Measurements from ENCODE around the gene CCDC172. TPM values are rescaled to one million over a fixed set of nuclear protein-coding genes. Genes with fewer than 3 reads are reported as not detected.

CCDC172 gene, protein sequence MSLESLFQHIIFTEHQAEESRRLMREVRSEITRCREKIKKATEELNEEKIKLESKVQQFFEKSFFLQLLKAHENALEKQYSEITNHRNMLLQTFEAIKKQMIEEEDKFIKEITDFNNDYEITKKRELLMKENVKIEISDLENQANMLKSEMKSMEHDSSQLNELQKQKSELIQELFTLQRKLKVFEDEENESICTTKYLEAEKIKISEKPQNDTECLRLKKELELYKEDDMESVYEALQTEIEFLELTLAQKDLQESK
- not detected in 2 replicates for total RNA-seq (2014; rRNA removed; shearing (Covaris generic))

DNA sequence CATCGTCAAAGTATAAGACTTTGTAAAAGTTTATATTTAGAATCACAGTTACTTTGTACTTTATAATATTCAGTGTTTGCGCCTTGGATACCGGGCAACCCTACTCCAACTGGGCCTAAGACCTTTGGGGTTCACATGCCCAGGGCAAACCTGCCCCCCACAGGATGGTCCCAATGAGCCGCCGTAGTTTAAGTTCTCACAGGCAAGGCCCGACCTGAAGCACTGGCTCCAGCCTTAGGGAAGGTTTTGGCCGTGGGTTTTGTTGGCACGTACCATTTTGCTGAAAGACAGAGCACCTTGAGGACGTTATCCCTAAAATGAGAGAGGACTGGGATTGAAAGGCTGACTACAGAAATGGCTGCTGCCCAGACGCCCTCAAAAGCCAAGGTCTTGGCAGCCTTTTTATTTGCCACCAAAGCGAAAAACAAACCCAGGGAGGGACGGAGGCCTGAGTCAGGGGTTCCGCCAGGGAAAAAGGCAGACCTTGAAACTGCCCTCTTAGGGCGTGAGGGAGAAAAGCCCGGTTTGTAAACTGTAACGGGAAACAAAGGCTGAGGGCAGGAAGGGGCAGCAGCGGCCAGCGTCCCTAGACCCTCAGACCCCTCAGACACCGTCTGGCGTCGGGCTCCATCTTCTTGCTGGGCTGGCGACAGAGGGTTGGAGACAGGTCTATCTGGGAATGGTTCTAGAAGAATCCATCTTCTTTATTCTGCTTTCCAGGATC is at the start of gene CCDC172:
TSS of gene CCDC172 (plus strand) at position 222 of the 724 bp plus-strand sequence. CDS start 564 bp downstream, outside the sequence.
- DNase-seq (ENCODE audit: low spot score): no peak

DNA sequence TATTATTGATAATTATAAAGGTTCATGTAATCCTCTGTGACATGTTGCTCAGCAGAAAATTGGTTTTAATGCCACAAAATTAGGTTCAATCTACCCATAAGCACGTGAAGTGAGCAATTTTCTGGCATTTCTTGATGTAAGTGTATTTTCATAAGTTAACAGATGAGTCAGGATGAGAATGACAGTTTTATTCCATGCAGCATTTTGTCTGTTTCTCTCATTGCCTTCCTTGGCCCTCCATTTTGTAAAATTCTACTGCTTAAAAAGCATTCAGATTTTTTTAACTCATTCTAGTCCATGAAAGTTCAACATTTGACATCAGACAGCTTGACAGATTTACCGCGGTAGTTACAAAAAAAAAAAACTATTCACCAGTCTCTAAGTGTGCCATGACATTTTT is 47.3 kb upstream of the CCDC172 start:
- DNase-seq (ENCODE audit: low spot score): no peak

DNA sequence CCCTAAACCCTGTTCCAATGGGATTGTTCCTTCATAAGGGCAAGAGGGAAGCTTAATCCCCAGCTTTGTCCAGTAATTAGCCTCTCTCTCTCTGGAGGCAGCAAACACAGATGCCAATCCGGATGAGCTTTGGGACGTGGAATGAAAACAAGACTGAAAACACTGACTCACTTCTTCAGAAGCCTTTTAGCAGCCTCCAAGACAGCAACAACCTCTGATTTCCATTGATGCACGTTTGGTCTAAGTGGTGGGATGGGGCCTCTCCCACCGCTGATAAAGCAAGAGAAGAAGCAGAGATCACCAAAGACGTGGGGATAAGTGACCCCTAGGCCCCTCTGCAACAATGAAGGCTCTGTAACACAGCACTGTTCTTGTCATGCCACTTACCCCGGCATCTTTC is 45.4 kb upstream of the CCDC172 start:
- no peak for DNase-seq (ENCODE audit: low spot score)

DNA sequence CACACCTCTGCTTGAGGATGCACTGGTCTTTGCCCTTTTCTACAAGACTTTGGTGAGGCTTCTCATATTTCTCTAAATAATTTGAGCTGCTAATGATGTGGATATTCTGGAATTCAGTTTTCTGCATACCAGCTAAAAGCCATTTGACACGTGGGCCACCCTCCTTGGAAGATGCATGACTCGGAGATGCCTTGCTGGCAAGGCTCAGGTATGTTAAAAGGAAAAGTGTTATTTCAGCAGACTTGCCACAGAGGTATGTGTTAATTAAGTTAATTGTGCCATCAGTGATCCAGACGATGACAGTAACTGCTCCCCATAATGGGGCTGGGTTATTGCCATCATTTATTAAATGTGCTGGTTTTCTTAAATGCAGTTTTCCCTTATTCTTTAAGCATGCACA is 42.5 kb upstream of the CCDC172 start:
- DNase-seq (ENCODE audit: low spot score): no peak

DNA sequence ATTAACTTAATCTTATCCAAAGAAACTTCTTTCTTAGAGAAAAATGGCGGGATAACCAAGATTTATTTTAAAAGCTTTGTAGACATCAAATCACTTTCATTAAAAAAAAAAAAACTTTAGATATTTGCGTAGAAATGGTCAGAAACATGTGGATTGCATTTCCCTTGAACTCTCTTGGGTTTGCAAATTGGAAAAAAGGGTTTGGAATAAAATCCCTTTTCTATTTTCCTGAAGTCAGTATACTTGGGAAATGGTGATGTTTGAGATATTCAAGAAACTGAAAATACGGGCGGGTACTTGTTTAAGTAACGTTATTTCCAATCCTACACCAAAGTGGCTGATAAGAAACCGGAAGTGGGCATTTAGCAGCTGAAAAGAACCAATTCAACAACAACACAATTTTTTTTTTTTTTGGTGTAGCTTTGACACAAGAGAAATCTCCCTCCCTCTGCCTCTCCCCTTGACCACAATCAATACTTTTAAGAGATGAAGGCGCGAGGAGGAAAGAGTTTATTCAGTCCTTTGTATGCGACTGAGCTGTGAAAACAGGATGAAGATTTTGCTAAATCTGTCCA is 37.5 kb upstream of the CCDC172 start:
- DNase-seq (ENCODE audit: low spot score): no peak

DNA sequence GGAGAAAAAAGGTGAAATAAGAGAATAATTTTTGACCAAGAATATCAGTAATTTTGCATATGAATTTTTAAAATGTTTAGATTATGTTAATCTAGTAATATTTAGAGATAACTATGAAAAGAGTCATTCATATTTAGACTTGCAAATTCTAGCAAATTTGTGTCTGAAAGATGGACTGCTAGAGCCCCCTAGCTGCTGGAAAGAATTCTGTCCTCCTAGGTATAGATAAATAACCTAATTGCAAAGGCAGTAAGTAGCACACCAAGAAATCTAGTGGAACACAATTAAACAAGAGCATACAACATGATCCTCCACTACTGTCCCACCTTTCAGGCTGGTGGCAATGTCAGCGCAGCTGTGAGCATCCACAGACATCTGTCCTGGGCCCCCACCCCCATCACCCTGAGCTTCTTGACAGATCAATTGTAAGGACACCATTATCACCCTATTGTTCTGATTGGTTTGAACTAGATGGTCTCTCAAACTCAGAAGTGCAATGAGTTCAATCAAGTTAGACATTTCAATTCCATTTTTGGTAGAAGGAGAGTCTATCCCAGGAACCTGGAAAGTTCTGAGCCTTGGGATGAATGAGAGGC is 36.2 kb upstream of the CCDC172 start:
- peak; percentile 38 for DNase-seq (ENCODE audit: low spot score)

DNA sequence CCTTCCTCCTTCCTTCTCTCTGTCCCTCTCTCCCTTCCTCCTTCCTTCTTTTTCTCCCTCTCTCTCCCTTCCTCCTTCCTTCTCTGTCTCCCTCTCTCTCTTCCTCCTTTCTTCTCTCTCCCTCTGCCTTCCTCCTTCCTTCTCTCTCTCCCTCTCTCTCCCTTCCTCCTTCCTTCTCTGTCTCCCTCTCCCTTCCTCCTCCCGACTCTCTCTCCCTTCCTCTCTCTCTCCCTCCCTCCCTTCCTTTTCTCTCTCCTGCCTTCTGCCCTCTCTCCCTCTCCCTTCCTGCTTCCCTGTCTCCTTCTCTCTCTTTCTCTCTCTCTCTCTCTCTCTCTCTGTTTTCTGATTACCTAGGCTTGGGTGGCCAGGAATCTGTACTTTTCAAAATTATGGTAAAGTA is 34.6 kb upstream of the CCDC172 start:
- no peak for DNase-seq (ENCODE audit: low spot score)

DNA sequence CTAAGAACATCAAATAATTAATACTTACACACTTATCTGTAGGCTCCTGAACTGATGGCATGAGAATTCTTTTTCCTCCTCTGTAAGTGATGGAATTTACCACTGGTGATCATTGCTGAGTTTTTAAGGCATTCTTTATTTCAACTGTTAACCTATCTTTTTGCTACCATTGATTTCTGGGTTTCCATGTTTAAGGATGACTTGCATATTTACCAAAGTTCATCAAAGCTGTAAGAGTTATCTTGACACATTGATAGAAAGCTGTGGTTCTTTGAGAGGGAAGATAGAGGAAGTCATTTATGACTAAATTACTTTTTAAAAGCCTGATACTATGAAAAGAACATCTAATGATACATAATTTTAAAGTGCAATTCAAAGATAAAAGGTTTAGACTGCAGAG is 31.8 kb upstream of the CCDC172 start:
- DNase-seq (ENCODE audit: low spot score): no peak

DNA sequence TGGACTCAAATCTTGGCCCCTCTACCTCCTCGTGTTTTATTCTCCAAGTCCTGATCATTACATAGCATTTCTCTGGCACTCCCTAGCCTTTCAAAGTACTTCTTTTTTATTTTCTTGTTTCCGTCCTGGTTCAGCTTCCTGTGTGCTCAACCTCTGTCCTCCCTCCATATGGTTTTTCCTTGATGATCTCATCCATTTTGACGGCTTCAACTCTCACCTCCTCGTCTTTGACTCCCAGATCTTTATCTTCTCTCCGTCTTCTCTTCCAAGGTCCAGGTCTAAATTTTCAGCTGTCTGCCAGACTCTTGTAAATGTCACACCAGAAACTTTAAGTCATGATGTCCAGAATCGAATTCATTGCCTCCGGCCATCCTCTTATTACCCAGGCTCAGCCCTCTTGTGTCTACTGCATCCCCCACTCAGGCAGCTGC is 27.9 kb upstream of the CCDC172 start:
- DNase-seq (ENCODE audit: low spot score): peak; percentile 1

DNA sequence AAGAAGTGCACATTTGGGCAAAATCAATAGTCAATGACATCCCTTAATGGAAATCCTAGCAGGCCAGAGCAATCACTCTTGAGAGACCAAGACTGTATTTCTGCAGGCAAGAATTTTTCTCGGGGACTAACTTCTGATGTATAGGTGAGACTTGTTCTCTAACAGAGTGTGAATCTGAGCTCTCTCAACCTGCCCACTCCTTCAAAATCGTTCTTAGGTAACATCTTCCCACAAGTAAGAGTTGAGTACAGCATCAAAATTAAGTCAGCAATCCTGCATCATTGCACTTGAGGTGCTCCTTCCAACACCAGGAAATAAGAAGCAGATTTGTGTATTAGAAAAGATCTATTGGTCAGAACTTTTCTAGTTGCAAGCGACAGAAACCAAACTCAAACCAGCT is 25.7 kb upstream of the CCDC172 start:
- DNase-seq (ENCODE audit: low spot score): no peak

DNA sequence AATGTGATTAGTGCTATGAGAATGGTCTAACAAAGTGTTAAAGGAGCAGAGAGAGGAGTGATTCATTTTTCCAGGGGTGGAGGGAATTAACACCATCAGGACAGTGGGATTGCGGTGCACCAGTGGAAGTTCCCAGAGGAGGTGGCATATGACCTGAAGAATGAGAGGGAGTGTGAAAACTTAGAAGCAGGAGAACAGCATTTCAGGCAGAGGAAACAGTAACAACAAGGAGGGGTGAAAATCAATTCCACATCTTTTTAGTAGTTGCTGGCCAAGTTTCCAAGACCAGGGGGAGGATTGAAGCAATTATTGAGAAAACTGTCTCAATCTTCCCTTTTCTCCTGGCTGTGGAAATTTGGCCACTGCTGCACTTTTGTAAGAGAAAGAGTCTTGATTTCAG is 23.7 kb upstream of the CCDC172 start:
- DNase-seq (ENCODE audit: low spot score): no peak

DNA sequence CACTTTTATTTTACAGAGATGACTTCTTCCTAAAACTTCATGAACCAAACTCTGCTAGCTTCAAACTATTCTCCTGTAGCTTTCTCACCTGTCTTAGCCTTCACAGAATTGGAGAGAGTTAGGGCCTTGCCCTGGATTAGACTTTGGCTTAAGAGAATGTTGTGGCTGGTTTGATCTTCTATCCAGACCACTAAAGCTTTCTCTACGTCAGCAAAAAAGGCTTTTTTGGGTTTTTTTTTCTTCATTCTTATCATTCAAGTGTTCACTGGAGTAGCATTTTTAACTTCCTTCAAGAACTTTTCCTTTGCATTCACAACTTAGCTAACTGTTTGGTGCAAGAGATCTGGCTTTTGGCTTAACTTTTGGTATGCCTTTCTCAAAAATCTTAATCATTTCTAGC is 19.3 kb upstream of the CCDC172 start:
- DNase-seq (ENCODE audit: low spot score): no peak

DNA sequence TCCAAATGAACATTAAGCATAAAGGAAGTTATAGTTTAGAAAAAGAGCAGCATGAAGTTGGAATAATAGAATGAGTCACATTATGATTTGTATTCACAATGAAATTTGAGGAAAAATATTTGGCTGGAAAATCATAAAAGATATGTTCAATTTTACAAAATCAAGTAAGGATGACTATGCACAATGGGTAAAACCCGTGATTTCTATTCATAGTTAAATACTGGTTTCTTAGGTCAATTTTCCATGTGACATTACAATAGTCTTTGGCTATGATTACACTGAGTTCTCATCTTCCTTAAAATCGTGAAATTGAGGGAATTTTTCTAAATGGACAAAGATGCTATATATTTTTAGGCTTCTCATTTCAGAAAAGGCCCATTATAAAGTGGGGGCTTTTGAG is 17.4 kb upstream of the CCDC172 start:
- no peak for DNase-seq (ENCODE audit: low spot score)

DNA sequence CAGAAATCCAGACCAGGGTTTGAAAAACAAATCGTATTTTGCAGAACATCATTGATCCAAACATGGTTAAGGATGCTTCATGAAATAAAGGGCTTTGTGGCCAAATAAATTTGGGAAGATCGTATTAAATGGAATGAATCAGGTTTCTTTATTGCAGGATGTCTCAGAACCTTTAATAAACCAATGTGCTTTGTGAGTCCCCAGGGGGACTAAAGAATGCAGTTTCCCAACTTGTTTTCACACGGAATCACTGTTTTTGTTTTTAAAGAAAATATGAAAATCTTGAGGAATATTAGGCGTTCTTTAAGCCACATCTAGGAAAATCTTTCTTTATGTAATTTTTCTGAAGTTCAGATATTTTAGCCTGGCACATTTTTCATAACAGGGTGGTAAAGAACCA is 16.8 kb upstream of the CCDC172 start:
- DNase-seq (ENCODE audit: low spot score): no peak

DNA sequence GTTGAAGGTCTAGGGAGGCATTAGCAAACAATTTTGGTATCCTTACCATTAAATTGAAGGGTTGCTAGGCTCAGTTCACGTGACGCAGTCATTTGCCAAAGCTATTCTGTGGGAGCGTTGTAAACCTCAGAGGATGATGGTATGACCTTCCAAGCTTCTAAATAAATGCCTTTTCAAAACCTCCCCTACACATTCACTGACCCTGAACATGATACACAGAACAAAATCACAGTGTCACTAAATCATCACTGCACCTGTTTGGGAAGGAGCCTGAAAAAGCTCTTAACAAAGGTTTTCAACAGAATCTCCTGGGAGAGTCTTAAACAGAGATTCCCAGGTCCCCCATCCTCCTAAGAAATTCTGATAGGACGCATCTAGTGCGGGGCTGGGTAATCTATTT is 13.2 kb upstream of the CCDC172 start:
- no peak for DNase-seq (ENCODE audit: low spot score)

DNA sequence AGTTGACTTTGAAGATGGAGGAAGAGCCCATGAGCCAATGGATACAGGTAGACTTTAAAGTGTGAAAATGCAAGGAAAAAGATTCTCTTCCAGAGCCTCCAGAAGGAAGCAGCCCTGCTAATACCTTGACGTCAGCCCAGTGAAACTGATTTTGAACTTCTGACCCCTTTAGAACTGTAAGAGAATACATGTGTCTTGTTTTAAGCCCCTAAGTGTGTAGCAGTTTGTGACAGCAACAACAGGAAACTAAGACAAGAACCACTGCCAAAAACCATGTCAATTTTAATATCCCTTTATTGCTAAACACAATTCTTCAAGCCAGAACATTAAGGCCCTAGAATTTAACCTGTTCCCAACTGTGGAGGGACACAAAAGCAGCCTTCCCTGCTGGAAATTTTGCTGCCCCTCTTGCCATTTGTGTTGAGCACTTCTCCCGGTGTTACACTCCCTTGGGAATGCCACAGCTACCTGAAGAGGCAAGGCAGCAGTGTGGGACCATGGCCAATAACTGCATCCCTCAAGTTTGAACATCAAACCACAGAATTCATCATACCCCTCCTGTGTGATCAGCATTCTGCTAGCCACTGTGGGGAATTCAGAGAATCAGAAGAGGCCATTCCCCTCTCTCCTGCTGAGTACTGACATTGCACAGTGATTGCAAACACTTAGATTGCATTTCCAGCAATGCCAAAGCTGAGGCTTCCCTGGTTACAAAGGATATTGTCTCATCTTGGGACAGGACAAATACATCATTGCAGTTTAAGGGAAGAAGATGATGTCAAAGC is 12.3 kb upstream of the CCDC172 start:
- no peak for DNase-seq (ENCODE audit: low spot score)

DNA sequence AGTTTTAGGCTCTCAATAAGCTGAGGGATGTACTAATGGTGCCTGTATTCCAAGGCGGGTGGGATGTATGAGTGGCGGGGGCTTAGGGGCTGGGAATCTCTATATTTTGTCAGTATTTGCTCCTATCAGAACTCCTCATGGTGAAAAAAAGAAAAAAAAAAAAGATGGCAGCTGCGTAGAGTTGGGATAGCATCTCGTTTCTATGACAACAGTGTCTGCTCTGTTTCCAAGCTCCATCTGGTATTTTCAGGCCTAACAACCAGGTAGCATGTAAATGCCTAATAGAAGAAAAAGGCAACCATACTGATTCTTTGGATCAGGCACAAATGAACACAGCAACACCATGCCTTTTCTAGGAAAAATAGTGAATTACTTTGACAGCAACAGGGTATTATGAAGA is 11.7 kb upstream of the CCDC172 start:
- DNase-seq (ENCODE audit: low spot score): no peak

DNA sequence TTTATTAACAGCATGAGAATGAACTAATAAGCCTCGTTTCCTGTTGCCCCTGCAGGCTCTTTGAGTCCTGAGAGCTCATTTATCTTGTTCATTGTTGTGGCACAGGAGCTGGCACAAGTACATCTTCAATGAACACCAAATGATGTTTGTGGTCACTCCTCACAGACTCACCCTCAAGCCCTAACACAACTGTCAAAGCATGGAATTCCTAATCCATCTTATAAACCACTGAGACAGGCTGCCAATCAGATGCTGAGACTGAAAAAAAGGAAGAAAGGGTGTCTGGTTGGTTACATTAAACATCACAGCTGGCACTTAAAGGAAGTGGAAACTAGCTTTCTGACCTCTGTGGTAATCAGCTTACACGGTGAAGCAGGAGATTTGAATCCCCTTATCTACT is 7.7 kb upstream of the CCDC172 start:
- no peak for DNase-seq (ENCODE audit: low spot score)

DNA sequence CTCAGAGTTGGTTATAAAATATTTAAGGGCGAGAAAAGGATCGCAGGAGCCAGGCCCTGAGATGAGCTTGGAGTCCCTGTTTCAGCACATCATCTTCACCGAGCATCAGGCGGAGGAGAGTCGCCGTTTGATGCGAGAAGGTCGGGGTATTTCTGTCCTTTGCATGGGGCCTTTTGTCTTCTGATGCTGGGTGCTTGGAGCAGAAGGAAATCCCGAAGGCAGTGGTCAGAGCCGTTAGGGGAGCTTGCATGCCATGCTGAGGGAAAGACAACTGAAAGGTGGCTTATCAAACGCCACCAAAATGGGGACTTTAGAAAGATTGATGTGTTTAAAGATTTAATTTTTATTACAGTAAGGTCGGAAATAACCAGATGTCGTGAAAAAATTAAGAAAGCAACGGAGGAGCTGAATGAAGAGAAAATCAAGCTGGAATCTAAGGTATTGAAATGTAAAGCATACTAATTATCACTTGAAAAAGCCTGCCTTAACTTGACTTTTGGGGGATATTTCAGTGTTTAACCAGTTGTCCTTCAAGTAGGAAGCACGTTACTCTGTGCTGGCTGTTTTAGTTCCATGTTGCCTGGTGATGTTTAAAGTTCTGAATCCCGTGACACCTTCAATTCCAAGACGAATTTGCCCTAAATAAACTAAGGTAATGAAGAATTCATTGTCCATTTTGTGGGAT is 845 bp downstream of the CCDC172 start:
- no peak for DNase-seq (ENCODE audit: low spot score)

DNA sequence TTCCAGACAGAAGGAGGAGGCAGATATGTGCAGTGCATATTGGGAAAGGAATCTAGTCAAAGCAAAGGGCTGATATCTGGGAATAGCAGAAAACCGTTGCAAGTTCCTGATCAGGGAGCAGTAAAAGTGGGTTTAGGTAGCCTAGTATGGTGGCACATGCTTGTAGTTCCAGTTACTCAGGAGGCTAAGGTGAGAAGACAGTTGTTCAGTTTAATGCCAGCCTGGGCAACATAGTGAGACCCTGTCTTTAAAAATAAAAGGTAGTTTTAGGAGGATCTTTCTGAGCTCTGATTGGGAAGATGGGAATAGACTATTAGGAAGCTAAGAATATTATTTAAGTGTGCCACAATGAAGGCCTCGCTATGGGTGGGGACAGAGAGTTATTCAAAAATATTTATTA is 1.7 kb downstream of the CCDC172 start:
- no peak for DNase-seq (ENCODE audit: low spot score)

DNA sequence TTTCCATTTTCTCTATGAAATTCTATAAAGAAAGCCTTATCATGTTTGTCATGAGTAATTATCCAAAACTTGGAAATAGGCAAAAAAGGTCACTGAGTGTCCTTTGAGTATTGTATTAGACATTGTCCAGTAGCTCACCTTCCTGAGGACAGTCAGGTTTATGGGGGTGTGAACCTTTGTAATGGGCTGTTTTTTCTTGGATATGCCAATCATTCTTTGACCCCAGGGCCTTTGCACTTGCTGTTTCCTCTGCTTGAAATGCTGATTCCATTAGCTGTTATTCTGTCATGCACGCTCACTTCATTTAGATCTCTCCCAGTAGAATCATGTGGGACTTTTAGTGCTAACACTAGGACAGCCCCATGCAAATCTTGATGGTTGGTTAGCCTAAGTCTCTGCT is 4.9 kb downstream of the CCDC172 start:
- no peak for DNase-seq (ENCODE audit: low spot score)

Data from HT-29 (cell line).